DMS114 treated with DMSO at 0.1 percent for 48 hours (cell line): Measurements from ENCODE around the gene ZNF12.
"Not testable (repeated sequence)": the region's sequence is repeated elsewhere in the genome, so short reads cannot be mapped to it uniquely, and the experiment has no call there.

Source experiments
- DNase-seq: peaks from one replicate; lab custom pipeline; 2025; ENCODE audit not compliant: unreplicated experiment; lab: John Stamatoyannopoulos, UW

Gene ZNF12

DNA sequence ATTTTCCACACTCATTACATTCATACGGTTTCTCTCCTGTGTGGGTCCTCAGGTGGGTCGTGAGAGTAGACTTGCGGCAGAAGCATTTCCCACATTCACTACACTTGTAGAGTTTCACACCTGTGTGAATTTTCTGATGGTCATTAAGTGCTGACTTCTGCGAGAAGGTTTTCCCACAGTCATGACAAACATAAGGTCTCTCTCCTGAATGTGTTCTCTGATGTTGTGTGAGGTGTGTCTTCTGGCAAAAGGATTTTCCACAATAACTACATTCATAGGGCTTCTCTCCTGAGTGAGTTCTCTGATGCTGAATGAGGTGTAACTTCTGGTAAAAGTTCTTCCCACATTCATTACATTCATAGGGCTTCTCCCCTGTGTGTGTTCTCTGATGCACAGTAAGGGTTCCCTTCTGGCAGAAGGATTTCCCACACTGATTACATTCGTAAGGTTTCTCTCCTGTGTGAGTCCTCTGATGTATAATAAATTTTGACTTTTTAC lies 15.1 kb downstream of the ZNF12 start:
- DNase-seq: no peak

DNA sequence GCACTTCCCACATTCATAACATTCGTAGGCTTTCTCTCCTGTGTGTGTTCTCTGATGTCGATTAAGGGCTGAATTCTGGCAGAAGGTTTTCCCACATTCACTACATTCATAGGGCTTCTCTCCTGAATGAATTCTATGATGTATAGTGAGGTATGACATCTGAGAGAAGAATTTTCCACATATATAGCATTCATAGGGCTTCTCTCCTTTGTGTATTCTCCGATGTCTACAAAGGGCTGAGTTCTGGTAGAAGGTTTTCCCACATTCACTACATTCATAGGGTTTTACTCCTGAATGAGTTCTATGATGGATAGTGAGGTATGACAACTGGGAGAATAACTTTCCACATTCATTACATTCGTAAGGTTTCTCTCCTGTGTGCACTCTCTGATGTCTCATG lies 15.6 kb downstream of the ZNF12 start:
- no peak for DNase-seq

DNA sequence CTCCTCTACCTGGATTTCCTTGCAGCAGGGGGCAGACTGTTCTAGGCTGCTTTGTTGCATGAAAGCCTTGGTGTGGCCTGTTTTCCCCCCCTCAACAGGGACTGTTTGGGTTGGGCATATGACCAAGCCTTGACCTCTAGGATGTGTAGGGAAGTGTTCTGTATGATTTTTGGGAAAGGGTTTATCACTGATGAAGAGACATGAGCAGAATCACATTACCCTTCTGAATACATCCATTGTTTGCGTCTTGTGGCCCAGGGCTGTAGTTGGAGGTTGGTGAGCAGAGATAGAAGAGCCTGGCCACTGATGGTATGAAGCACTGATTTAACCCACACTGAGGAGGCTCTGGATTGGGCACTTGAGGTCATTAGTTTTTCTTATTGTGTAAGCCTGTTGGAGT lies 26.6 kb downstream of the ZNF12 start:
- no peak for DNase-seq

DNA sequence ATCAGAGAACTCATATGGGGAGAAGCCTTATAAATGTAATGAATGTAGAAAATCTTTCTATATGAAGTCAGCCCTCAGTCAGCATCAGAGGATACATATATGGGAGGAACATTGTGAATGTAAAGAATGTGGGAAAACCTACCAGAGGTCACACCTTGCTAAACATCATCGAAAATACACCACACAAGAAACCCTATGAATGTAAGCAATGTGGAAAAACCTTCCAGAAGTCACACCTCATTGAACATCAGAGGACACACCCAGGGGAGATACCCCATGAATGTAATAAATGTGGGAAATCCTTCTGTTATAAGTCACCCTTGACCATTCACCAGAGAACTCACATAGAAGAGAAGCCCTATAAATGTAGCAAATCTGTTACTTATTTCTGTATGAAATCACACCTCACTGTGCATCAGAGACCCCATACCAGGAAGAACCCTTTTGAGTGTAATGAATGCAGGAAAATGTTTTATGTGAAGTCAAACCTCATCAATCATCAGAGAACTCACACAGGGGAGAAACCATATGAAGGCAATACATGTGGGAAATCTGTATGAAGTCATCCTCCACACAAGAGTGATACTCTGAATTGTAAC lies 30.8 kb downstream of the ZNF12 start:
- DNase-seq: no peak

DNA sequence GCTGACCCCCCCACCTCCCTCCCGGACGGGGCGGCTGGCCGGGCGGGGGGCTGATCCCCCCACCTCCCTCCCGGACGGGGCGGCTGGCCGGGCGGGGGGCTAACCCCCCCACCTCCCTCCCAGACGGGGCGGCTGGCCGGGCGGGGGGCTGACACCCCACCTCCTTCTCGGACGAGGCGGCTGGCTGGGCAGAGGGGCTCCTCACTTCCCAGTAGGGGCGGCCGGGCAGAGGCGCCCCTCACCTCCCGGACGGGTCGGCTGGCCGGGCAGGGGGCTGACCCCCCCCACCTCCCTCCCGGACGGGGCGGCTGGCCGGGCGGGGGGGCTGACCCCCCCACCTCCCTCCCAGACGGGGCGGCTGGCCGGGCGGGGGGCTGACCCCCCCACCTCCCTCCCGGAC lies 35.9 kb downstream of the ZNF12 start:
- DNase-seq: not testable (repeated sequence)

DNA sequence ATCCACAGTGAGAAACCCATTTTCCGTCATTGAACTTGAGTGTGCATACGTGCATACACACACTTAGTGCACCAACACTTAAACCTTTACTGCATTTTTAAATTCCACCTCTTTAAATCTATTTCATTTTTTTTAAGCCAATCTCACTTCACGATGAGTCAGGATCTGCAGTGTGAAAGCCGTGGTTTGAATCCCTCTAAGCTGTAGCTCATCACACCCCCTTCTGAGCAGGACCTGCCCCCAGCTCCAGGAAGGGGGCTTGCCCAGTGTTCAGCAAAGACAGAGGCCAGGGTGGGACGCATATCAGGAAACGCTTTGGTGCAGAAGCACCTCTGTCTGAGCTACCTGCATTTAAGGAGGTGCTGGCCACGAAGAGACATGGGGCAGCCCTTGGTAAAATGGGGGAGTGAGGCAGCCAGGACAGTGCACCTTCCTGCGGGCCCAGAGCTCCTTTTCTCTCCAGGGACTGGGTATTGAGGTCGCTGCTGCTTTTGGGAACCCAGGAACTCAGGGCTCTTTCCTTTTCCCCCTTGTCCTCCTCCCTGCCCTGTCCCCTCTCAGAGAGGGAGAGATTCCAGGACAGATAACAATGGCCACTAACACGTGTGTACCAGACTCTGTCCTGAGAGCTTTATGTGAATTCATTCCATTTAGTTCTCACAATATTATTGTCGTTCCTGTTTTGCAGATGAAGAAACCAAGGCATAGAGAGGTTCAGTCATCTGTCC lies 48.0 kb downstream of the ZNF12 start:
- no peak for DNase-seq

DNA sequence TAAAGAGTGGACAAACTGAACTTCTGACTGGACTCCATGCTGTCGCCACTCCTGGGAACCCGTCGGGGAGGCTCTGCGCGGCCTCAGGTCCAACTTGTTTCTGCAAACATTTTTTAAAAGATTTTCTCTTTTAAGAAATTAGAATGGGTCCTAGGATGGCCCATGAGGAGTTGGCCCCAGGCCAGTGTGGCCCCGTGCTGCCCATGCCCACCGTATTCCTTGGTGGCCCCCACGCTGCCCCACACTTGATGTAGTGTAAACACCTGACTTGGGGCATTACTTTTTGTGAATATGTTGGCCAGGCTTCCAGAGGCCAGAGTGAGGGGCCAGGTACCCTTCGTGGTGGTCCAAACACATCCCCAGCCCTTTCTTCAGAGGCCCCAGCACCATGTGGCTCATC lies 50.3 kb downstream of the ZNF12 start:
- no peak for DNase-seq

DNA sequence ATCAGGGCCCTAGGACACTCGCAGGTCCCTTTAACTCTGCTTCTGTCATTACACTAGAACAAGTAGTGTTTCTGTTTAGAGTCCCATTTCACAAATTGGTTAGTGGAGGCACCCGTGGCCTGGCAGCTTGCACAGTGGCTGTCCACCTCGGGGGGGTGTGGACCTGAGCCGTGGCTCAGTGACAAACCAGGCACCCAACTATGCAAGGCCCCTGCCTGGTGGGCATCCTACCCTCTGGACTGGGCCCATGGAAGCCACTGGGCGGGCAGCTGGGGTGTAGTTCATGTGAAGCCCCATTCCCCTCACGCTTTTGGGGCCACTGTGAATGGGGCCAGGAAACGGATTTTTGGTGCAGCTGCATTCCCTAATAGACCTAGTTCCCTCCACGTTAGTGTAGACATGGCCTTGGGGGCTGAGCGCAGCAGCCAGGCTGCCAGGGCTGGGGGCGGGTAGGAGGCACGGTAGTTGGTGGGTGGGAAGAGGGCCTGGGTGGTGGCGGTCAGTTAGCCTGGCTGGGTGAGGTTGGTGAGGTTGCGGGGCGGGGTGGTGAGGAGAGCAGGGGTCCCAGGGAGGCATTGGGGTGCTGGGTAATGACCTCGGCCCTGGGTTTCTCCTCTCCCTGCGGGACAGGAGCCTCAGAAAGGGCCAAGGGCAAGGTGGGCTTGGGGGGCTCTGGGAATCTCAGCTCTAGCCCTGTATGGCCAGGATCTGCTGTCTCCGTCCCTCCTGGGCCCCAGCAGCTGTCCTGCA lies 50.9 kb downstream of the ZNF12 start:
- DNase-seq: no peak

DNA sequence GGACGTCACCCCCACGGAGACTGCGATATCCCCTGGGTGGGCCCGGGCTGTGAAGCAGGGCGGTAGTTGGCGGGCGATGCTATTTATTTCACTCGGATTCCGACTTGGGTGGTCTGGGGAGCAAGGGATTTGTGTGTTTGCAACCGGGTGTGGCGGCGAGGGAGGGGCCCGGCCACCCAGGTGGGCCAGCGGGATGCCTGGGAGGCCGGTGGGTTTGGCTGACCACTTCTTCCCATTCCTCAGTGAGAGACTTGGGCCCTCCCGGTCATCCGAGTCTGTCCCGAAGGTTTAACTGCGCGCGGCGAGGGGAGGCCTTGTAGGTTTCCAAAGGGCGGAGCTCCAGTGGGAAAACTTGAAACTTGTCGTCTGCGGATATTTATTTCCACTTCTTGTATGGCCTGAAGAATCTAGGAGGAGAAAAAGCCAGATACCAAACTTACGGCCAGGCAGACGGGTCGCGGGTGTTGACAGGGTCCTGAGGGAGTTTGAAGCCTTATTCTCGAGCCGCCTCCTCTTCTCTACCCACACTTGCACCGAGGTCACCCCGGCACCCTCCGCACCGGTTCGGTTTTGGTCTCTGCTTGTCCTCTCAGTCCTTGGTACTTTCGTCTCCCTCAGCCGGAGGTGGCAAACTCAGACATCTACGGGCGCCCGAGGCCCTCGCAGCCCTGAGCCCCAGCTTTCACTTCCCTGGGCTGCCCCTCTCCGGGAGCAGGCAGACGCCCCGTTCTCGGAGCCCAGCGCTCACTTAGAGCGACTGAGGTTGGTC lies 51.7 kb downstream of the ZNF12 start:
- no peak for DNase-seq

DNA sequence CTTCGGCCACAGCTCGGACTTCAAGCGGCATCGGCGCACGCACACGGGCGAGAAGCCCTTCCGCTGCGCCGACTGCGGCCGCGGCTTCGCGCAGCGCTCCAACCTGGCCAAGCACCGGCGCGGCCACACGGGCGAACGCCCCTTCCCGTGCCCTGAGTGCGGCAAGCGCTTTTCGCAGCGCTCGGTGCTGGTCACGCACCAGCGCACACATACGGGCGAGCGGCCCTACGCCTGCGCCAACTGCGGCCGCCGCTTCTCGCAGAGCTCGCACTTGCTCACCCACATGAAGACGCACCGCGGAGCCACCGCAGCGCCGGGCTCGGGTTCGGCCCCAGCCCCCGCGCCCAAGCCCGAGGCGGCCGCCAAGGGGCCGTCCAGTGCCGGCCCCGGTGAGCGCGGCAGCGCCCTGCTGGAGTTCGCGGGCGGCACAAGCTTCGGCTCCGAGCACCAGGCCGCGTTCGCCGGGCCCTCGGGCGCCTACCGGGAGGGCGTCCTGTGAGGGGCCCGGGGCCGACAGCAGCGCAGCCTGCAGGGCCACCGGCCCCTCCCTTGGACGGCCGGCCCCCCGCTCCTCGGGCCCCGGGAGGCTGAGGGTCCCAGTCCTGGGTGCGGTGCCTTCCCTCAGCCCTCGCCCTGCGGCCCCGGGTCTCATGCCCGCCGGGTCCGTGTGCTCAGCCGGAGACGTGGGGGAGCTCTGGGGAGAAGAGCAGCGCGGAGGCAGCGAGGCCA lies 52.5 kb downstream of the ZNF12 start:
- no peak for DNase-seq

DNA sequence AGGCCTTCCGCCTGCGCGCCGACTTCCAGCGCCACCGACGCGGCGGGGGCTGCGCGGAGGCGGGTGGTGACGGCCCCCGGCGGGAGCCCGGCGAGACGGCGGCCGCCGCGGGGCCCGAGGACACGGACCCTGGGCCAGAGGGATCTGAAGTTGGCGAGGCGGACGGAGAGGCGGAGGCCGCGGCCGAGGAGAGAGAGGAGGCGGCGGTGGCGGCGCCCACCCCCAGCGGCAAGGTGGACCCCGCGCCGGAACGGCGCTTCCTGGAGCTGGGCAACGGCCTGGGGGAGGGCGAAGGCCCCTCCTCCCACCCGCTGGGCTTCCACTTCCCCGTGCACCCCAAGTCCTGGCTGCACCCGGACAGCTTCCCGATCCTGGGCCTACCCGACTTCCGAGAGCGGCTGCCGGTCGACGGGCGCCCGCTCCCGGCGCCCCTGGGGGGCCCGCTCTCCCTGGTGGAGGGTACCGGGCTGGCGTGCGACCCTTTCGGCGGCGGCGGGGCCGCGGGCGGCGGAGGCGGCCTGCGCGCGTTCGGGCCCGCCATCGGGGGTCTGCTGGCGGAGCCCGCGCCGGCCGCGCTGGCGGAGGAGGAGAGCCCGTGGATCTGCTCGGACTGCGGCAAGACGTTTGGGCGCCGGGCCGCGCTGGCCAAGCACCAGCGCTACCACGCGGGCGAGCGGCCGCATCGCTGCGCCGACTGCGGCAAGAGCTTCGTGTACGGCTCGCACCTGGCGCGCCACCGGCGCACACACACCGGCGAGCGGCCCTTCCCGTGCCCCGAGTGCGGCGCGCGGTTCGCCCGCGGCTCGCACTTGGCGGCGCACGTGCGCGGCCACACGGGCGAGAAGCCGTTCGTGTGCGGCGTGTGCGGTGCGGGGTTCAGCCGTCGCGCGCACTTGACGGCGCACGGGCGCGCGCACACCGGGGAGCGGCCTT lies 53.4 kb downstream of the ZNF12 start:
- no peak for DNase-seq

DNA sequence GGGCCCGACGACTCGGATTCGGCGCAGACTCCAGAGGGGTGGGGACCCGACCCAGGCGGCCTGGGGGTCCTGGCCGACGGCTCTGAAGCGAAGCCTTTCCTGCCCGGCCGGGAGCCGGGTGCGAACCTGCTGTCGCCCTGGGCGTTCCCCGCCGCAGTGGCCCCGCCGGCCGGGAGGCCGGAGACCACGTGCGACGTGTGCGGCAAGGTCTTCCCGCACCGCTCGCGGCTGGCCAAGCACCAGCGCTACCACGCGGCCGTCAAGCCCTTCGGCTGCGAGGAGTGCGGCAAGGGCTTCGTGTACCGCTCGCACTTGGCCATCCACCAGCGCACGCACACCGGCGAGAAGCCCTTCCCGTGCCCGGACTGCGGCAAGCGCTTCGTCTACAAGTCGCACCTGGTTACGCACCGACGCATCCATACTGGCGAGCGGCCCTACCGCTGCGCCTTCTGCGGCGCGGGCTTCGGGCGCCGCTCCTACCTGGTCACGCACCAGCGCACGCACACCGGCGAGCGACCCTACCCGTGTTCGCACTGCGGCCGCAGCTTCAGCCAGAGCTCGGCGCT lies 54.2 kb downstream of the ZNF12 start:
- no peak for DNase-seq

DNA sequence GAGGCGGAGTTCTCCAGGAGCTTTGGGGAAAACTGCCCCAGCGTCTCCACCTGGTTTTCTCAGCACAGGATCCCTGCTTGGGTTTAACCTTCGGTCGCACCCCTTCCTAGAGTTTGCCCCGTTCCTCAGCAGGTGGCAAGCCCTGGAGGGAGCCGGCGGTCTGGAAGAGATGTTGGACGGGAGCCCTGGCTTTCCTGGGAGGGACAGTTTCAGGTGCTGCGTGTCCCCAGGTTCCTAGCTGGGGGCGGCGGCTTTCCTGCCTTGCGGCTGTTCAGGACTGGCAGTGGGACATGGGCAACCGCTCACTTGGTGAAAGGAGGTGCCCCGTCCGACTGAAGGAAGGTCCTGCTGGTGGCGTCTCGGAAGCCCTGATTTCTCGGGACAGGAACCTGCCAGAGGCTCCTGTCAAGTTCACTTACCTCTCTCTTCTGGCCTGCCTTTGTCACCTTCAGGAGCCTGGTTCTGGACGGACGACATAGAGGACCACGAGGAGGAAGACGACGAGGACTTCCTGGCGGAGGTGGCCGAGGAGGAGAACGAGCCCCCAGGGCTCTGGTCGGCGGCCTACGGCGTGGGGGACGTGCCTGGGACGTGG lies 54.8 kb downstream of the ZNF12 start:
- DNase-seq: no peak

DNA sequence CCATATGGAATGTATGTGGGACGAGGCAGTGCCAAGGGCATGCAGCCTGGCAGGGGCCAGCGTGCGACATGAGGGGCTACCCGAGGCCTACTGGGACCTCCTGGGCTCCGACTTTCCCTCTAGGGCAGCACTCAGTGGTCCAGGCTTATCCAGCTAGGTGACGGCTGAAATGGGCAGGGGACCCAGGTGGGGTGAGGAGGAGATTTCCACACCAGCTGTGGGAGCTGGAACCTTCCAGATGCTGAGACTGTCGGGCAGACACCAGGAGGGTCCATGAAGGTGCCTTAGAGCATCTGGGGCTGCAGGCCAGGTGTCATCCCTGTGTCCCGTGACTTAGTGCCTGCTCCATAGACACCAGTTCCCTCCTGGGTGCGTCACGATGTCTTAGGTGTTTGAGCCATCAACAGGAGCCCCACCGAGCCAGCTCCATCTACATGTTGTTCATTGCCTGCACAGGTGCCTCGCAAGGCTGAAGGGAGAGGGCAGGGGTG lies 56.2 kb downstream of the ZNF12 start:
- DNase-seq: no peak

DNA sequence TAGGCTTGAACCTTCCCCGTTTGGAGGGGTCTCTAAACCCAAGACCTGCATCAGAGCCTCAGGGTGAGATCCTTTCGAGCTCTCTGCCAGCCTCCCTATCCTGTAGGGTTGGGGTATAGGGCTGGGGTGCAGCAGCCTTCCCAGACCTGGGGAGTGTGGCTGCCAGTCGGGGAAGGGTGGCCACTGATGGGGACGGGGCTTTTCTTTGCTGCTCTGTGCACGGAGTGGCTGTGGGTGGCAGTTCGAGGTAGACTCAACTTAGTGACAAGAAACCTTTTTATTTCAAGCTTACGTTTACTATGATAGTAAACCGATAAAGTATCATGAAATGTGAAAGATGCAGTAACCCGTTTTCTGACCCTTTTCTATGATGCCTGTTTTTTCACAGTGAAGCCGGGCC lies 56.7 kb downstream of the ZNF12 start:
- no peak for DNase-seq

DNA sequence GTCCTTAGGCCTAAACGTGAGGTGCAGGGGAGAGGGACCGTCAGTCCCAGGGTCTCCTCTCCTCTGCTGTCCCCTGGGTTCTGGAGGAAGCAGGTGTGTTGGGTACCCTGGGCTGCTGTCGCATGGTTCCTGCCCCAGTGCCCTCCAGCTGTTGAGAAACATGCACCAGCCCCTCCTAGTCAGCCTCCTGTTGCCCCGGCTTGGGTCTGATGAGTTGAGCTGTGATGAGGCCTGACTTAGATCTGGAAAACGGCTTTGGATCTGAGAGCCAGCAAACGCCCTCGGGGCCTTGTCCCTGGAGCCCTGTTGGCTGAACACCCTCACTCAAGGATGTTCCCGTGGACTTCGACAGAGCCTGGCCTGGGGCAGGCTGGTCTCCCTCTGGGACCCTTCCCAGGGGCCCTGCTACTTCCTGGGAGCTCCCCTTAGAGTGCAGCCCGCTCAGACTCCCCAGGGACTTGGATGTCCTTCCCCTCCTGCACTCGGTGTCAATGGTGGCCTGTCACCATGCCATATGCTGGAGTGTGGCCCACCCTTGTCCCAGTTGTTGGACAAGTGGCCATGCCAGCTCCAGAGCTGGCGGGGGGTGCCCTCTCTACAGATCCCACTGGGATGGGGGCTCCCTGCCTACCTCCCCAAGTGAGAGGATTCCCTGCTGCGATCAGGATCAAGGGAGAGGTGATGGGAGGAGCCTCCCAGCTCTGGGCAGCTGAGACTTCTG lies 57.3 kb downstream of the ZNF12 start:
- DNase-seq: no peak

DNA sequence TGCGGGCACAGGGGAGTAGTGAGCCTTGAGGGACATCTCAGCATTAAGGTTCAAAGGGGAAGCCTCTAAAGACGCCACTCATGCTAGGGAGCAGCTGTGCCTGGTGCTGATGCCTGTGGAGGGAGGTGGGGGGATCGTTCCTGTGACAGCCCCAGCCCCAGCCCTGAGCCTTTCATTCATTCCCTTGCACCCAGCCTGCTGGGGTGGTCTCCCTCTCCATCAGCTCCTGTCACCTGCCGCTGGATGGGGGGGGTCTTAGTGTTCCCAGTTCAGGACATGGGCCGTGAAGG lies 58.0 kb downstream of the ZNF12 start:
- no peak for DNase-seq

DNA sequence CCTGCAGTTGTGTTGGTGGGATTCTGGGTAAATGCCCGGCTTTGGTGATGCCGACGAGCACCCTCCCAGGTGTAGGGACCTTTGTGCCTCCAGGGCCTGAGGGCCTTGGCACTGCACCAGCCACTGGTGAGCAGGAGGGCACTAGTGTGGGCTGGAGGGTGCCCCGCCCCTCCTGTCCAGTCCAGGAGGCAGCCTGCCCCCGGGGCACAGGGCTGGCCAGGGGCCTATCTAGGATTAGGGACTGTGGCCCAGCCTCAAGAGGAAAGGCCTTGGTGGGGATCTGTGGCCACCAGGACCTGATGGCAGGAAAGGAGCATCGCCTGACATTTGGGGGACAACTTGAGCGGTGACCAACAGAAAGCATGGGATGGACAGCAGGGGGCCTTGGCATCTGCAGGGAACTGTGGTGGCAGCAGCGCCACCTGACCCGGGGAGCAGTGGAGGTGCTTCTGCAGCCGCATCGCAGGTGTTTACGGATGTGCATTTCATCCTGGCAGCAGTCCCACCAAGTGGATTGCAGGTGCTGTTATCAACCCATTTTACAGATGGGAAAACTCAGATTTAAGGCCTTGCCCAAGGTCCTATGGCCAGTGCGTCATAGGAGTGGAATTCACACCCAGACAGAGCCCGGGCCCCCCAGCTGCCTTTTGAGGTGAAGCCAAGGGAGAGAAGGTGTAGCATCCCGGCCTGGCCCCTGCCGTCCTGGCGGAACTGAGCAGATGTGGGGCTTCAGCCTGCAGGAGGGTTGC lies 58.5 kb downstream of the ZNF12 start:
- no peak for DNase-seq
